Neuronal stem cell (in vitro differentiated cells): Measurements from ENCODE around the gene CACHD1.

Experiments
- DNase-seq: peaks from one replicate; pipeline ENCODE4 v3.0.0-alpha.2; 2013; ENCODE audit warnings: low spot score
- H2AFZ ChIP-seq: one replicate; pipeline ENCODE4 v1.6.1; 2013; ENCODE audit warnings: mild to moderate bottlenecking, low read length, inconsistent platforms
- H2AK5ac ChIP-seq: 2 replicates; pipeline ENCODE4 v1.6.1; 2013; ENCODE audit warnings: low read depth, mild to moderate bottlenecking, inconsistent platforms, low read length, moderate library complexity, mixed read lengths
- H2BK120ac ChIP-seq: 2 replicates; pipeline ENCODE4 v1.6.1; 2013; ENCODE audit warnings: low read depth, mild to moderate bottlenecking, inconsistent platforms, low read length, moderate library complexity, mixed read lengths
- H2BK12ac ChIP-seq: one replicate; pipeline ENCODE4 v1.6.1; 2013; ENCODE audit warnings: low read length, inconsistent platforms
- H2BK15ac ChIP-seq: 2 replicates; pipeline ENCODE4 v1.6.1; 2013; ENCODE audit warnings: mild to moderate bottlenecking, low read length, inconsistent platforms, mixed read lengths
- H2BK5ac ChIP-seq: one replicate; pipeline ENCODE4 v1.6.1; 2013; ENCODE audit warnings: inconsistent platforms, mild to moderate bottlenecking, low read length, moderate library complexity
- H3K14ac ChIP-seq: one replicate; pipeline ENCODE4 v1.6.1; 2013; ENCODE audit warnings: low read length, inconsistent platforms
- H3K18ac ChIP-seq: 2 replicates; pipeline ENCODE4 v1.6.1; 2013; ENCODE audit warnings: low read length, inconsistent platforms
- H3K23ac ChIP-seq: 2 replicates; pipeline ENCODE4 v1.6.1; 2013; ENCODE audit warnings: low read depth, mild to moderate bottlenecking, mixed read lengths, low read length, inconsistent platforms; ENCODE audit not compliant: poor library complexity
- H3K27ac ChIP-seq: replicated peaks from 3 replicates; pipeline ENCODE4 v1.5.1; 2013; ENCODE audit warnings: low read length, inconsistent platforms
- H3K27me3 ChIP-seq, 3 experiments: 2 replicates each; pipeline ENCODE4 v1.6.1; 2013; ENCODE audit warnings: low read length in 3 of 3, mild to moderate bottlenecking in 2 of 3, inconsistent platforms in 1 of 3, low read depth in 1 of 3, mixed read lengths in 1 of 3, moderate library complexity in 1 of 3; ENCODE audit not compliant: control insufficient read depth in 3 of 3, insufficient read depth in 3 of 3
- H3K36me3 ChIP-seq, 2 donors: replicated peaks in 1 of 2; 2 replicates each; pipeline ENCODE4 v1.6.1; 2013; ENCODE audit warnings: low read length in 2 of 2; ENCODE audit not compliant: control insufficient read depth in 2 of 2, insufficient read depth in 2 of 2
- H3K4ac ChIP-seq: 2 replicates; pipeline ENCODE4 v1.6.1; 2013; ENCODE audit warnings: inconsistent platforms, mild to moderate bottlenecking, low read length, moderate library complexity
- H3K4me1 ChIP-seq, 2 donors: 1 replicate in 1 of 2; 2 replicates in 1 of 2; pipeline ENCODE4 v1.6.1; 2013; ENCODE audit warnings: low read length in 2 of 2, low read depth in 1 of 2; ENCODE audit not compliant: control insufficient read depth in 2 of 2, insufficient read depth in 1 of 2
- H3K4me2 ChIP-seq: one replicate; pipeline ENCODE4 v1.6.1; 2013; ENCODE audit warnings: mild to moderate bottlenecking, low read length, inconsistent platforms; ENCODE audit not compliant: insufficient read depth, poor library complexity, severe bottlenecking
- H3K4me3 ChIP-seq, 2 donors: 2 replicates each; pipeline ENCODE4 v1.5.1; 2013; ENCODE audit warnings: low read length in 2 of 2, mild to moderate bottlenecking in 2 of 2, inconsistent platforms in 1 of 2, moderate library complexity in 1 of 2
- H3K79me1 ChIP-seq: one replicate; pipeline ENCODE4 v1.6.1; 2013; ENCODE audit warnings: low read depth, mild to moderate bottlenecking, inconsistent platforms, low read length, moderate library complexity
- H3K9ac ChIP-seq: one replicate; pipeline ENCODE4 v1.6.1; 2013; ENCODE audit warnings: mild to moderate bottlenecking, low read depth, low read length, inconsistent platforms; ENCODE audit not compliant: poor library complexity
- H3K9me3 ChIP-seq, 2 donors: replicated peaks in 1 of 2; 2 replicates each; pipeline versions ENCODE3 to v1.6.1; 2013; ENCODE audit warnings: low read length in 2 of 2, mild to moderate bottlenecking in 2 of 2, inconsistent platforms in 1 of 2, low read depth in 1 of 2, mixed read lengths in 1 of 2, moderate library complexity in 1 of 2; ENCODE audit not compliant: control insufficient read depth in 2 of 2, insufficient read depth in 1 of 2
- H4K8ac ChIP-seq: one replicate; pipeline ENCODE4 v1.6.1; 2013; ENCODE audit warnings: low read depth, mild to moderate bottlenecking, inconsistent platforms, low read length, moderate library complexity
- H4K91ac ChIP-seq: one replicate; pipeline ENCODE4 v1.6.1; 2013; ENCODE audit warnings: low read length, low read depth, mild to moderate bottlenecking, inconsistent platforms; ENCODE audit not compliant: poor library complexity
- WGBS, 2 donors: extraction: QIAGEN DNeasy Blood & Tissue Kit; methylation state at CpG; one replicate each; pipeline ENCODE4 v1.1.7; 2013; ENCODE audit warnings: missing lambda C conversion rate in 2 of 2, mixed read lengths in 1 of 2; ENCODE audit not compliant: insufficient read length in 2 of 2, insufficient replicate concordance in 1 of 2; ENCODE audit errors: extremely low coverage in 2 of 2; 5-methylcytosine and 5-hydroxymethylcytosine counted together

CACHD1 gene

GRCh38 chr1:64659478-64660138 is 189.7 kb downstream of the CACHD1 start:
- no peak overlapping the region for H3K4ac ChIP-seq
- no peak overlapping the region for H3K18ac ChIP-seq

GRCh38 chr1:64663668-64664067 is 193.7 kb downstream of the CACHD1 start:
- Histone ChIP-seq H3K23ac (peak overlapping the region; percentile 67), H3K36me3 (peaks cover under 1 to 94% of the 10 kb centered on the region in 2 donors), H2AK5ac (no peak overlapping the region), H3K18ac (peak overlapping the region; percentile 70), H3K4ac (no peak overlapping the region), H3K14ac (no peak overlapping the region), H2AFZ (peak overlapping the region; percentile 21), H2BK5ac (peak overlapping the region; percentile 19), H4K91ac (no peak overlapping the region), H4K8ac (no peak overlapping the region), H3K9me3 (peaks cover 0 to 2% of the 10 kb centered on the region in 2 donors), H3K4me3 (no peak overlapping the region), H2BK120ac (no peak overlapping the region), H3K27ac (no peak overlapping the region), H2BK15ac (no peak overlapping the region), H3K4me1 (peaks cover 8 to 13% of the 10 kb centered on the region in 2 donors), H3K27me3 (no peaks in the 10 kb centered on the region), H3K9ac (no peak overlapping the region), H3K4me2 (no peak overlapping the region), H2BK12ac (no peak overlapping the region), H3K79me1 (no peaks in the 10 kb centered on the region)
- WGBS, 2 donors, result no CpG with 5 or more reads among the region's 7 CpGs
- peak; percentile 15 for DNase-seq

More at GRCh38 chr1:64659478-64660138, 189.7 kb downstream of the CACHD1 start:
- H3K4me3 ChIP-seq, result no peak overlapping the region
- no peak overlapping the region for H2BK120ac ChIP-seq
- DNase-seq, result no peak
- H3K36me3 ChIP-seq, result peaks cover 2 to 99% of the 10 kb centered on the region in 2 donors
- no peak overlapping the region for H2BK5ac ChIP-seq
- H2BK15ac ChIP-seq, result no peak overlapping the region
- no peaks in the 10 kb centered on the region for H3K27me3 ChIP-seq
- no peaks in the 10 kb centered on the region for H3K79me1 ChIP-seq
- H3K9me3 ChIP-seq, result peaks cover 0 to 2% of the 10 kb centered on the region in 2 donors
- no peak overlapping the region for H2BK12ac ChIP-seq
- no peak overlapping the region for H2AFZ ChIP-seq
- H4K91ac ChIP-seq, result no peak overlapping the region
- peaks cover 8 to 10% of the 10 kb centered on the region in 2 donors for H3K4me1 ChIP-seq
- no peak overlapping the region for H4K8ac ChIP-seq
- no peak overlapping the region for H3K27ac ChIP-seq
- H3K23ac ChIP-seq, result no peak overlapping the region
- no peak overlapping the region for H3K4me2 ChIP-seq
- H2AK5ac ChIP-seq, result no peak overlapping the region
- no CpG with 5 or more reads among the region's 6 CpGs for WGBS, 2 donors
- no peak overlapping the region for H3K9ac ChIP-seq
- H3K14ac ChIP-seq, result no peak overlapping the region

- H4K91ac ChIP-seq, result no peak overlapping the region
- H2BK120ac ChIP-seq, result no peak overlapping the region
- no peaks in the 10 kb centered on the region for H3K27me3 ChIP-seq
- H3K14ac ChIP-seq, result no peak overlapping the region
- H2AFZ ChIP-seq, result peak overlapping the region; percentile 21
- DNase-seq, result peak; percentile 32
- no peak overlapping the region for H2BK5ac ChIP-seq
- no peak overlapping the region for H2BK12ac ChIP-seq
- H3K4me2 ChIP-seq, result no peak overlapping the region
- no peak overlapping the region for H4K8ac ChIP-seq
- H3K79me1 ChIP-seq, result no peaks in the 10 kb centered on the region
- H3K4me1 ChIP-seq, result peaks cover 8 to 13% of the 10 kb centered on the region in 2 donors
- no peak overlapping the region for H2AK5ac ChIP-seq
- H3K27ac ChIP-seq, result peak overlapping the region; percentile 16
- H3K4me3 ChIP-seq, result no peak overlapping the region
- no peak overlapping the region for H2BK15ac ChIP-seq
- no CpG with 5 or more reads among the region's 6 CpGs for WGBS, 2 donors
- H3K23ac ChIP-seq, result no peak overlapping the region
- peaks cover 0 to 2% of the 10 kb centered on the region in 2 donors for H3K9me3 ChIP-seq
- no peak overlapping the region for H3K9ac ChIP-seq
- no peak overlapping the region for H3K18ac ChIP-seq
- no peak overlapping the region for H3K4ac ChIP-seq
- peaks cover 0 to 93% of the 10 kb centered on the region in 2 donors for H3K36me3 ChIP-seq
Measured at GRCh38 chr1:64664299-64664698, 194.4 kb downstream of the CACHD1 start.

- H2AFZ ChIP-seq, result no peak overlapping the region
- H3K27ac ChIP-seq, result no peak overlapping the region
- DNase-seq, result no peak
- no peaks in the 10 kb centered on the region for H3K79me1 ChIP-seq
- H2BK5ac ChIP-seq, result no peak overlapping the region
- no peak overlapping the region for H3K4me3 ChIP-seq
- no peak overlapping the region for H2AK5ac ChIP-seq
- H4K8ac ChIP-seq, result no peak overlapping the region
- H2BK12ac ChIP-seq, result no peak overlapping the region
- no CpG with 5 or more reads among the region's 3 CpGs for WGBS, 2 donors
- H3K18ac ChIP-seq, result no peak overlapping the region
- H3K9me3 ChIP-seq, result no peaks in the 10 kb centered on the region
- no peak overlapping the region for H3K9ac ChIP-seq
- H2BK15ac ChIP-seq, result no peak overlapping the region
- H3K27me3 ChIP-seq, result no peaks in the 10 kb centered on the region
- peaks cover 4 to 92% of the 10 kb centered on the region in 2 donors for H3K36me3 ChIP-seq
- no peak overlapping the region for H3K4ac ChIP-seq
- H4K91ac ChIP-seq, result no peak overlapping the region
- no peak overlapping the region for H3K14ac ChIP-seq
- no peak overlapping the region for H3K23ac ChIP-seq
- no peak overlapping the region for H3K4me2 ChIP-seq
- H2BK120ac ChIP-seq, result no peak overlapping the region
- H3K4me1 ChIP-seq, result peaks cover 3 to 5% of the 10 kb centered on the region in 2 donors
Measured at GRCh38 chr1:64669098-64669675, 199.3 kb downstream of the CACHD1 start.
